Progenitor cell of endocrine pancreas (in vitro differentiated cells): ENCODE results near the gene MSANTD1. TPM values are rescaled to one million over a fixed set of nuclear protein-coding genes. Genes with fewer than 3 reads are reported as not detected.

ENCODE experiments used
- DNase-seq: peaks from one replicate; pipeline ENCODE4 v3.0.0; 2021; ENCODE audit warnings: low spot score; ENCODE audit not compliant: unreplicated experiment
- H3K27ac Mint-ChIP-seq: 2 replicates; pipeline ENCODE4 v1.8.0; 2021; ENCODE audit warnings: mild to moderate bottlenecking, moderate library complexity, mixed read lengths
- H3K27me3 Mint-ChIP-seq: 2 replicates; pipeline ENCODE4 v1.8.0; 2021; ENCODE audit warnings: mixed read lengths
- H3K36me3 Mint-ChIP-seq: 2 replicates; pipeline ENCODE4 v1.8.0; 2022; ENCODE audit warnings: mixed read lengths; ENCODE audit not compliant: insufficient read depth
- H3K4me1 Mint-ChIP-seq: 2 replicates; pipeline ENCODE4 v1.8.0; 2021; ENCODE audit warnings: low read depth, mixed read lengths
- H3K4me3 Mint-ChIP-seq: 2 replicates; pipeline ENCODE4 v1.8.0; 2021; ENCODE audit warnings: low read depth, mild to moderate bottlenecking, moderate library complexity, mixed read lengths
- H3K9me3 Mint-ChIP-seq: 2 replicates; pipeline ENCODE4 v1.8.0; 2021; ENCODE audit warnings: low read depth, mixed read lengths
- total RNA-seq: library from RNA; stranded (reverse); gene quantifications from 2 replicates; pipeline ENCODE4 v1.2.1, GENCODE V29; 2021
- TF ChIP-seq, protein P1 (sequence below): fragments of 200-600 bp; sonication (generic); IDR thresholded peaks from one replicate; pipeline ENCODE4 v1.5.0; 2021; ENCODE audit warnings: antibody characterized with exemption, mild to moderate bottlenecking; ENCODE audit not compliant: unreplicated experiment

MSANTD1 gene
- total RNA-seq, 1 donor from 2014 or later = 2.1 TPM

DNA sequence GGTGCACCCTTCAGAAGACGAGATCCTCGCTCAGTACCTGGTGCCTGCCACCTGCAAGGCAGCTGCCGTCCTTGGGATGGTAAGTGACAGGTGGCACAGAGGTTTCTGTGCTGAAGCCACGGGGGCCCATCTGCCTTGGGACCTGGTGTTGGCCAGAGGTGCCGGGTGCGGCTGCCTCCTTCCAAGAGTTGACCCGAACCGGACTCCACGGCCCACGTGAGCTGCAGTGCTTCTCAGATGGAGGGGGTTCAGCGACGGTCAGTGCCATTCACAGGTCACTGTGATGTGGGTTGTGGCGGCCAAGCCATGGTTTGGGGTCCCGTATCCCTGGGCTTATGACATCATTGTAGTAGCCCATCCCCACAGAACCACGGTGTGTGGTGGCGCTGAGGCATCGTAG, 19.0 kb upstream of the MSANTD1 start:
- Mint-ChIP-seq H3K4me3 (no peak overlapping the region), H3K36me3 (peaks cover 20% of the 10 kb centered on the region)
- no peak for DNase-seq

GRCh38 chr4:3231471-3231870, 17.5 kb upstream of the MSANTD1 start:
- H3K27me3 Mint-ChIP-seq = no peaks in the 10 kb centered on the region
- H3K4me3 Mint-ChIP-seq = no peak overlapping the region
- TF ChIP-seq, protein P1, sequence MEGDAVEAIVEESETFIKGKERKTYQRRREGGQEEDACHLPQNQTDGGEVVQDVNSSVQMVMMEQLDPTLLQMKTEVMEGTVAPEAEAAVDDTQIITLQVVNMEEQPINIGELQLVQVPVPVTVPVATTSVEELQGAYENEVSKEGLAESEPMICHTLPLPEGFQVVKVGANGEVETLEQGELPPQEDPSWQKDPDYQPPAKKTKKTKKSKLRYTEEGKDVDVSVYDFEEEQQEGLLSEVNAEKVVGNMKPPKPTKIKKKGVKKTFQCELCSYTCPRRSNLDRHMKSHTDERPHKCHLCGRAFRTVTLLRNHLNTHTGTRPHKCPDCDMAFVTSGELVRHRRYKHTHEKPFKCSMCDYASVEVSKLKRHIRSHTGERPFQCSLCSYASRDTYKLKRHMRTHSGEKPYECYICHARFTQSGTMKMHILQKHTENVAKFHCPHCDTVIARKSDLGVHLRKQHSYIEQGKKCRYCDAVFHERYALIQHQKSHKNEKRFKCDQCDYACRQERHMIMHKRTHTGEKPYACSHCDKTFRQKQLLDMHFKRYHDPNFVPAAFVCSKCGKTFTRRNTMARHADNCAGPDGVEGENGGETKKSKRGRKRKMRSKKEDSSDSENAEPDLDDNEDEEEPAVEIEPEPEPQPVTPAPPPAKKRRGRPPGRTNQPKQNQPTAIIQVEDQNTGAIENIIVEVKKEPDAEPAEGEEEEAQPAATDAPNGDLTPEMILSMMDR = no peak
- H3K36me3 Mint-ChIP-seq = peaks cover 20% of the 10 kb centered on the region
- H3K9me3 Mint-ChIP-seq = no peaks in the 10 kb centered on the region
- H3K27ac Mint-ChIP-seq = no peak overlapping the region
- no peak for DNase-seq
- no peaks in the 10 kb centered on the region for H3K4me1 Mint-ChIP-seq

More for the DNA sequence above, 19.0 kb upstream of the MSANTD1 start:
- Mint-ChIP-seq H3K27ac (no peak overlapping the region), H3K27me3 (no peaks in the 10 kb centered on the region), H3K9me3 (no peaks in the 10 kb centered on the region), H3K4me1 (no peaks in the 10 kb centered on the region)
- TF ChIP-seq, protein P1 = no peak

DNA sequence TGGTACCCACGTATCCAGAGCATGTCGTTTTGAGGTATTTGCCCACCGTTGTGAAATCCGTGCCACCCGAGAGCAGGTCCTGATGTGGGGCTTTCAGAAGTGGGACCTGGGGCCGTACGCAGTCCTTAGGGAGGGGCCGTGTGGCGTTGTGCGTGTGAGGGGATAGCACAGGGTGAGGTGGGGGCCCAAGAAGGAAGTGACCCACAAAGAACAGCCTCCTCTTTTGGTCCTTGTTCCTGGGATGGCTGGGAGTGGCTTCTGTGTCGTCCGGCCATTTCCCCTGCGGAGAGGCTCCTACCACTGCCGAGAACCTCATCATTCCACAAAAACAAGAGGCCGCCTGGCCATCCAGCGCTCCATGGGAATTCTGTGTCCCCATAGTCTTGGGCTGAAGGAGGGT, 17.0 kb upstream of the MSANTD1 start:
- H3K27me3 Mint-ChIP-seq = no peaks in the 10 kb centered on the region
- H3K27ac Mint-ChIP-seq = peak overlapping the region; percentile 16
- DNase-seq = no peak
- no peaks in the 10 kb centered on the region for H3K4me1 Mint-ChIP-seq
- no peaks in the 10 kb centered on the region for H3K9me3 Mint-ChIP-seq
- H3K4me3 Mint-ChIP-seq = no peak overlapping the region
- H3K36me3 Mint-ChIP-seq = peaks cover 20% of the 10 kb centered on the region
- TF ChIP-seq, protein P1 = no peak

- DNase-seq = no peak
- Mint-ChIP-seq H3K4me1 (no peaks in the 10 kb centered on the region), H3K4me3 (no peak overlapping the region), H3K27ac (no peak overlapping the region), H3K27me3 (no peaks in the 10 kb centered on the region), H3K9me3 (no peaks in the 10 kb centered on the region), H3K36me3 (peaks cover 20% of the 10 kb centered on the region)
- TF ChIP-seq, protein P1 = no peak
Observed at GRCh38 chr4:3232871-3233271, 16.1 kb upstream of the MSANTD1 start.

DNA sequence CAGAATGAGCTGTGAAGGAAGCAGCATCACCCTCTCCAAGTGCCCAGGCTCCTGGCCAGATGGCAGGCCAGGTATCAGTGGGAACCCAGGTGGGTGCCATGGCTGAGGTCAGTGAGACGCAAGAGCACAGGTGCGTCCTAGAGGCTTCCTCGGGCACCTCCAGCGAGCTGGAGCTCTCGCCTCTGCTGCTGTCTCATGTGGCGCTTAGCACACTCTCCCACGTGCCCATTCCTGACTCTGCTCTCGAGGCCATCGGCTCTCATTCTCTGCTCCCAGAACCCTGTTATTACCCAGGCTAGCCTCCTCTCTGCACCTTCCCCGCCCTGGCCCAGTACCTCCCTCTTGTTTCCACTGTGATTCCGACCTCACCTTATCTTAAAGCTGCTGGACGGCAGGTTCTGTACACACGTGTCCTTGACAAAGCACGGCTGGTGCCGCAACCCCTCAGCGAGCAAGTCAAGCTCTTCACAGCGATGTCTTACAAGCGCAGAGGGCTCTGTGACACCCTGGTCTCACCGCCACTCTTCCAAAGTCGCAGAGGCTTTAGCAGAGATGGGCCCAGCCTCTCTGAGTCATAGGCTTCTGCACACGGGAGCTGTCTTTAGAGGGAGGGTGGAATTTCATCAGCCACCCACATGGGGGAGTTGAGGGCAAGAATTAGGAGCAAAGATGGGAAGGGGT, 15.4 kb upstream of the MSANTD1 start:
- no peaks in the 10 kb centered on the region for H3K9me3 Mint-ChIP-seq
- no peak overlapping the region for H3K4me3 Mint-ChIP-seq
- no peaks in the 10 kb centered on the region for H3K4me1 Mint-ChIP-seq
- DNase-seq = no peak
- TF ChIP-seq, protein P1 = no peak
- H3K27ac Mint-ChIP-seq = no peak overlapping the region
- peaks cover 20% of the 10 kb centered on the region for H3K36me3 Mint-ChIP-seq
- no peaks in the 10 kb centered on the region for H3K27me3 Mint-ChIP-seq
